ENCODE measurements around the gene SSC5D. TPM values are rescaled to one million over a fixed set of nuclear protein-coding genes. Genes with fewer than 3 reads are reported as not detected.
"Not testable (repeated sequence)": the region's sequence is repeated elsewhere in the genome, so short reads cannot be mapped to it uniquely, and the experiment has no call there.

The SSC5D gene
- total and polyA plus RNA-seq, 2 experiments from 2014 or later, result 10.0 to 12.6 TPM

DNA sequence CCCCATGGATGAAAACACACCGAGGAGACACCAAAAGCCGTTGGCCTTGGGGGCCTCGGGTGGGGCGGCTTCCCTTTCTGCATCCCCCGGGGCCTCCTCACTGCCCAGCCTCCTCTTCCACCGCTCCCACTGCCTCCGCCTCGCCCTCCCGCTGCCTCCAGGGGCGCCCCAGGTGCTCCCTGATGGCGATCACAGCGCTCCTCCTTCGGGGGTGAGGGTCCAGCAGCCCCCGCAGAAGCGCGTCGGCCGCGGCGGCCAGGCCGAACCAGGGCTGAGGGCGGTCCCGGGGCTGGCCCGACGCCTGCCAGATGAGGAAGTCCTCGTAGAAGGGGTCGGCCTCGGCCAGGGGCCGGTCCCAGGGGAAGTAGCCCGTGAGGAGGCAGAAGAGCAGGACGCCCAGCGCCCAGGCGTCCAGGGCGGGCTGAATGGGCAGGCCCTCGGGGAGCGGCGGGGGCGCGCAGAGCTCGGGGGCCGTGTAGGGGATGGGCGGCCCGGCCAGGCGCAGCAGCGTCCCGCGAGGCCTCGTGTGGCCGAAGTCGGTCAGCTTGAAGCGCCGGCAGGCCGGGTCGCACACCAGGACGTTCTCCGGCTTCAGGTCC, 41.5 kb downstream of the SSC5D start:
- Histone ChIP-seq H3K79me2 (ENCODE audit: insufficient read depth) (no peaks in the 10 kb centered on the region), H3K9ac (no peak overlapping the region), H2AFZ (no peak overlapping the region), H3K9me3 (ENCODE audit: low read depth) (no peaks in the 10 kb centered on the region), H3K4me3 (no peak overlapping the region), H3K4me1 (ENCODE audit: insufficient read depth) (no peaks in the 10 kb centered on the region; the same call in 1 of the 2 replicates), H3K4me2 (ENCODE audit: unreplicated experiment) (no peak overlapping the region), H3K9me2 (ENCODE audit: insufficient read depth) (no peaks in the 10 kb centered on the region), H3F3A (ENCODE audit: insufficient read depth) (peaks cover 20% of the 10 kb centered on the region; the same call in 1 of the 2 replicates), H4K20me1 (ENCODE audit: insufficient read depth) (no peaks in the 10 kb centered on the region), H3K27me3 (replicated peaks; ENCODE audit: insufficient read depth) (no peaks in the 10 kb centered on the region), H3K27ac (no peak overlapping the region), H3K36me3 (ENCODE audit: low read depth) (no peaks in the 10 kb centered on the region)
- in situ Hi-C loops (cut with MboI), result no loop called here
- 80 to 83% methylated on average over 41 to 55 of the region's 56 CpGs for WGBS, 2 experiments (ENCODE audit: low coverage in 1 of 2, low lambda C conversion rate in 2 of 2, missing lambda C conversion rate in 2 of 2)
- TF ChIP-seq EZH2 (IDR thresholded peaks at IDR 0.05; ENCODE audit: insufficient read depth, poor library complexity, severe bottlenecking), result no peak
- TF ChIP-seq EZH2phosphoT487 (IDR thresholded peaks at IDR 0.05; ENCODE audit: insufficient read depth, low read depth), result no peak
- no peak for DNase-seq

DNA sequence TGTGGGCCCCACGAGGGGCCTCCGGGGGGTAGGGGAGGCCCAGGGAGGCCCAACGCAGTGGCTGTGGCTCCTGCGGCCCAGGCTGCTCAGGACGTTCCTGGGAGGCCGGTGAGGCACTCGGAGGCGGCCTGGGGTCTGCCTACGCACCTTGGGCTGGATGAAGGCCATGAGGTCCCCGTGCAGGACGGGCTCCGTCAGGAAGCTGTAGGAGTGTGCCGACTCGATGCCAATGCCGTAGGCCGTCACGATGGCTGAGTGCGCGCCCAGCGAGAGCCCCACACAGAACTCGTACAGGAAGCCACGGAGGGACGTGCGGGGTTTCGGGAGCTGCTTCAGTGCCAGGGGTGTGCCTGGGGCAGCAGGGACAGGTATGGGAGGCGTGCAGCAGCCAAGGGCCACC, 42.8 kb downstream of the SSC5D start:
- no peak overlapping the region for H2AFZ ChIP-seq
- TF ChIP-seq EZH2 (IDR thresholded peaks at IDR 0.05; ENCODE audit: insufficient read depth, poor library complexity, severe bottlenecking) (no peak), EZH2phosphoT487 (IDR thresholded peaks at IDR 0.05; ENCODE audit: insufficient read depth, low read depth) (no peak)
- H3K36me3 ChIP-seq (ENCODE audit: low read depth), result no peaks in the 10 kb centered on the region
- no peaks in the 10 kb centered on the region for H3K9me2 ChIP-seq (ENCODE audit: insufficient read depth)
- no peaks in the 10 kb centered on the region for H3K9me3 ChIP-seq (ENCODE audit: low read depth)
- no peaks in the 10 kb centered on the region for H4K20me1 ChIP-seq (ENCODE audit: insufficient read depth)
- H3K27me3 ChIP-seq (replicated peaks; ENCODE audit: insufficient read depth), result no peaks in the 10 kb centered on the region
- H3F3A ChIP-seq (ENCODE audit: insufficient read depth), result peaks cover 20% of the 10 kb centered on the region; the same call in 1 of the 2 replicates
- H3K9ac ChIP-seq, result no peak overlapping the region
- H3K27ac ChIP-seq, result no peak overlapping the region
- no peak overlapping the region for H3K4me2 ChIP-seq (ENCODE audit: unreplicated experiment)
- in situ Hi-C loops (cut with MboI), result no loop called here
- no peak for DNase-seq
- no peaks in the 10 kb centered on the region; the same call in 1 of the 2 replicates for H3K4me1 ChIP-seq (ENCODE audit: insufficient read depth)
- H3K4me3 ChIP-seq, result no peak overlapping the region
- no peaks in the 10 kb centered on the region for H3K79me2 ChIP-seq (ENCODE audit: insufficient read depth)
- WGBS, 2 experiments (ENCODE audit: low coverage in 1 of 2, low lambda C conversion rate in 2 of 2, missing lambda C conversion rate in 2 of 2), result 81 to 85% methylated on average over 21 to 26 of the region's 26 CpGs

GRCh38 chr19:55534280-55534679, 46.0 kb downstream of the SSC5D start:
- H3F3A ChIP-seq (ENCODE audit: insufficient read depth); H3K4me3 ChIP-seq; DNase-seq; H3K27ac ChIP-seq; H3K27me3 ChIP-seq (replicated peaks; ENCODE audit: insufficient read depth); H3K9me2 ChIP-seq (ENCODE audit: insufficient read depth); H3K4me2 ChIP-seq (ENCODE audit: unreplicated experiment); H2AFZ ChIP-seq; H3K9me3 ChIP-seq (ENCODE audit: low read depth); H3K9ac ChIP-seq; in situ Hi-C loops (cut with MboI); H3K36me3 ChIP-seq (ENCODE audit: low read depth); H3K79me2 ChIP-seq (ENCODE audit: insufficient read depth); H3K4me1 ChIP-seq (ENCODE audit: insufficient read depth); H4K20me1 ChIP-seq (ENCODE audit: insufficient read depth): not testable (repeated sequence)
- WGBS, 2 experiments (ENCODE audit: low coverage in 1 of 2, low lambda C conversion rate in 2 of 2, missing lambda C conversion rate in 2 of 2), result 71 to 76% methylated on average over 7 of the region's 7 CpGs

DNA sequence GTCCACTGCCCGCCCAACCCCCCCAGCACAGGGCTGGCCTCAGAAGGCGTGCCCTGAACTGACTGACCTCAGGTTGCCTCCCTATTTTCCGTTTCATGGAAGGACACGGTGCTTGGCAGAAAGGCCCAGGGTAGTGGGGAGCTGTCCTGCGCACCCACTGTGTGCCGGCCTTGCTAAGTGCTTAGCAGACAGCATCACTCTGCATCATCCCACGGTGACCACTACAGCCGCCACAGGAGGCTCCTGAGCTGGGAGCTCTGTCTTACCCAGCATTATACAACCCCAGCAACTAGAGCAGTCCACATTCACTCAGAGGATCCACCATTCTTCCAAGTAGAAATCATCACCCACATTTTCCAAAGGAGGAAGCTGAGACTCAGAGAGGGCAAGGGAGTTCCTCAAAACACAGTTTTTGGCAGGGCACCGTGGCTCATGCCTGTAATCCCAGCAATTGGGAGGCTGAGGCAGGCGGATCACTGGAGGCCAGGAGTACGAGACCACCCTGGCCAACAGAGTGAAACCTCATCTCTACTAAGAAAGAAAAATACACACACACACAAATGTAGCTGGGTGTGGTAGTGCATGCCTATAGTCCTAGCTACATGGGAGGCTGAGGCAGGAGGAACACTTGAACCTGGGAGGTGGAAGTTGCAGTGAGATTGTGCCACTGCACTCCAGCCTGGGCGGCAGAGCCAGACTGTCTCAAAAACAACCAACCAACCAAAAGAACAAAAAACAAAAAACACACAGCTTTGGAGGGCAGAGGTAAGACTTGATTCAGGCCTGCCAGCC, 47.1 kb downstream of the SSC5D start:
- Histone ChIP-seq H3K4me1 (ENCODE audit: insufficient read depth) (no peaks in the 10 kb centered on the region), H3K9ac (no peak overlapping the region), H3K4me3 (no peak overlapping the region), H3K9me2 (ENCODE audit: insufficient read depth) (no peaks in the 10 kb centered on the region), H3K4me2 (ENCODE audit: unreplicated experiment) (no peak overlapping the region), H2AFZ (no peak overlapping the region), H3K27ac (no peak overlapping the region), H3K36me3 (ENCODE audit: low read depth) (no peaks in the 10 kb centered on the region), H3F3A (ENCODE audit: insufficient read depth) (no peaks in the 10 kb centered on the region), H4K20me1 (ENCODE audit: insufficient read depth) (no peaks in the 10 kb centered on the region), H3K27me3 (replicated peaks; ENCODE audit: insufficient read depth) (no peaks in the 10 kb centered on the region), H3K9me3 (ENCODE audit: low read depth) (no peaks in the 10 kb centered on the region), H3K79me2 (ENCODE audit: insufficient read depth) (no peaks in the 10 kb centered on the region)
- DNase-seq, result no peak
- no peak for TF ChIP-seq EZH2 (IDR thresholded peaks at IDR 0.05; ENCODE audit: insufficient read depth, poor library complexity, severe bottlenecking)
- no peak for TF ChIP-seq EZH2phosphoT487 (IDR thresholded peaks at IDR 0.05; ENCODE audit: insufficient read depth, low read depth)
- in situ Hi-C loops (cut with MboI), result no loop called here
- 70 to 74% methylated on average over 12 of the region's 12 CpGs for WGBS, 2 experiments (ENCODE audit: low coverage in 1 of 2, low lambda C conversion rate in 2 of 2, missing lambda C conversion rate in 2 of 2)

Data from GM23248 (cell line).